H1 (cell line): ENCODE results near the gene UBE2Q2. TPM values are rescaled to one million over a fixed set of nuclear protein-coding genes. Genes with fewer than 3 reads are reported as not detected.

Experiments used
- CTCF ChIA-PET: fragments of 300-600 bp; sonication (Branson Sonifier 250); formaldehyde crosslinking; loops from one replicate; lab custom pipeline; 2021; ENCODE audit not compliant: partially characterized antibody; lab: Charles Lee
- POLR2A ChIA-PET: fragments of 300-600 bp; sonication (Branson Sonifier 250); formaldehyde crosslinking; loops from one replicate; lab custom pipeline; 2021; ENCODE audit warnings: inconsistent platforms; ENCODE audit not compliant: partially characterized antibody; lab: Charles Lee
- DNase-seq, 2 experiments: peaks; one replicate each; pipeline versions ENCODE4 v3.0.0 to v3.0.0-alpha.2; 2010 to 2022; ENCODE audit warnings: low spot score in 2 of 2, low read depth in 1 of 2, mixed read lengths in 1 of 2
- FAIRE-seq: peaks from 2 replicates; lab custom pipeline; 2011; peaks lifted over from hg19 to GRCh38; lab: Jason Lieb, UNC
- H2AFZ ChIP-seq: 2 replicates; pipeline ENCODE4 v1.8.1; 2012; ENCODE audit warnings: low read length, inconsistent platforms
- H2AK5ac ChIP-seq: 2 replicates; pipeline ENCODE4 v1.6.1; 2013; ENCODE audit warnings: low read depth, low read length
- H2BK120ac ChIP-seq: replicated peaks from 2 replicates; pipeline ENCODE3; 2013; ENCODE audit warnings: low read depth, low read length, inconsistent platforms
- H2BK12ac ChIP-seq: 2 replicates; pipeline ENCODE4 v1.6.1; 2013; ENCODE audit warnings: low read depth, low read length
- H2BK15ac ChIP-seq: 2 replicates; pipeline ENCODE4 v1.6.1; 2013; ENCODE audit warnings: low read length
- H2BK20ac ChIP-seq: 2 replicates; pipeline ENCODE4 v1.6.1; 2013; ENCODE audit warnings: low read length
- H2BK5ac ChIP-seq: 2 replicates; pipeline ENCODE4 v1.6.1; 2013; ENCODE audit warnings: low read depth, low read length
- H3K14ac ChIP-seq: 2 replicates; pipeline ENCODE4 v1.6.1; 2013; ENCODE audit warnings: inconsistent platforms; ENCODE audit not compliant: insufficient read length
- H3K18ac ChIP-seq: 2 replicates; pipeline ENCODE4 v1.6.1; 2013; ENCODE audit warnings: low read length; ENCODE audit errors: extremely low read depth
- H3K23ac ChIP-seq: 2 replicates; pipeline ENCODE4 v1.6.1; 2013; ENCODE audit warnings: inconsistent platforms; ENCODE audit not compliant: insufficient read length
- H3K23me2 ChIP-seq: 2 replicates; pipeline ENCODE4 v1.6.1; 2013; ENCODE audit warnings: low read depth, low read length
- H3K27ac ChIP-seq: 2 replicates; pipeline ENCODE4 v1.6.1; 2011; ENCODE audit warnings: low read depth, low read length, inconsistent platforms
- H3K27me3 ChIP-seq, 4 experiments: replicated peaks in 1 of 4; 1 replicate in 1 of 4; 2 replicates in 3 of 4; pipeline versions ENCODE4 v1.6.1 to v1.8.1; 2011 to 2013; ENCODE audit warnings: low read length in 3 of 4, mild to moderate bottlenecking in 3 of 4, inconsistent platforms in 2 of 4, mixed read lengths in 2 of 4, moderate library complexity in 1 of 4; ENCODE audit not compliant: control insufficient read depth in 3 of 4, insufficient read depth in 3 of 4; ENCODE audit errors: extremely low read depth in 1 of 4
- H3K36me3 ChIP-seq, 4 experiments: 2 replicates each; pipeline versions ENCODE4 v1.6.1 to v1.8.1; 2011 to 2013; ENCODE audit warnings: mild to moderate bottlenecking in 4 of 4, low read length in 3 of 4, moderate library complexity in 2 of 4, control low read depth in 1 of 4, inconsistent platforms in 1 of 4; ENCODE audit not compliant: insufficient read depth in 4 of 4, control insufficient read depth in 2 of 4
- H3K4ac ChIP-seq: replicated peaks from 2 replicates; pipeline ENCODE3; 2013; ENCODE audit warnings: low read length, low read depth, mixed read lengths, inconsistent platforms; ENCODE audit not compliant: insufficient read length
- H3K4me1 ChIP-seq, 4 experiments: replicated peaks in 1 of 4; 1 replicate in 1 of 4; 2 replicates in 3 of 4; pipeline versions ENCODE4 v1.6.1 to v1.8.1; 2011 to 2013; ENCODE audit warnings: low read length in 3 of 4, inconsistent platforms in 2 of 4, mixed read lengths in 1 of 4; ENCODE audit not compliant: insufficient read depth in 4 of 4, control insufficient read depth in 3 of 4
- H3K4me2 ChIP-seq, 2 experiments: 2 replicates each; pipeline versions ENCODE4 v1.6.1 to v1.8.1; 2011 to 2013; ENCODE audit warnings: low read depth in 2 of 2, low read length in 2 of 2, control low read depth in 1 of 2, inconsistent platforms in 1 of 2, mild to moderate bottlenecking in 1 of 2; ENCODE audit not compliant: insufficient read depth in 1 of 2
- H3K4me3 ChIP-seq, 4 experiments: fragments of 200-600, 300-600 bp in 1 of 4; sonication (generic), shearing (Covaris generic), sonication (Bioruptor Twin) in 1 of 4; 2 replicates each; pipeline versions ENCODE4 v1.5.1 to v1.8.1; 2011 to 2016; ENCODE audit warnings: low read length in 4 of 4, low read depth in 3 of 4, control low read depth in 2 of 4, inconsistent platforms in 2 of 4, mild to moderate bottlenecking in 2 of 4, mixed read lengths in 1 of 4, moderate library complexity in 1 of 4; ENCODE audit not compliant: insufficient read depth in 2 of 4; ENCODE audit errors: extremely low read depth in 1 of 4
- H3K56ac ChIP-seq: replicated peaks from 2 replicates; pipeline ENCODE3; 2013; ENCODE audit warnings: low read depth, mild to moderate bottlenecking, mixed read lengths, low read length, inconsistent platforms; ENCODE audit not compliant: insufficient read length
- H3K79me1 ChIP-seq: 2 replicates; pipeline ENCODE4 v1.6.1; 2013; ENCODE audit warnings: low read depth, low read length, control low read depth
- H3K79me2 ChIP-seq, 2 experiments: 2 replicates each; pipeline versions ENCODE4 v1.6.1 to v1.8.1; 2012 to 2013; ENCODE audit warnings: low read length in 2 of 2, mild to moderate bottlenecking in 2 of 2, inconsistent platforms in 1 of 2; ENCODE audit not compliant: insufficient read depth in 2 of 2, control insufficient read depth in 1 of 2
- H3K9ac ChIP-seq, 4 experiments: replicated peaks in 1 of 4; 1 replicate in 1 of 4; 2 replicates in 3 of 4; pipeline versions ENCODE4 v1.6.1 to v1.8.1; 2011 to 2013; ENCODE audit warnings: low read depth in 3 of 4, low read length in 3 of 4, control low read depth in 2 of 4, mild to moderate bottlenecking in 2 of 4, moderate library complexity in 2 of 4, inconsistent platforms in 1 of 4; ENCODE audit errors: extremely low read depth in 1 of 4
- H3K9me3 ChIP-seq, 2 experiments: 2 replicates each; pipeline versions ENCODE4 v1.6.1 to v1.8.1; 2012 to 2013; ENCODE audit warnings: mild to moderate bottlenecking in 2 of 2, moderate library complexity in 2 of 2, control low read depth in 1 of 2, inconsistent platforms in 1 of 2, low read depth in 1 of 2, low read length in 1 of 2, mixed read lengths in 1 of 2; ENCODE audit not compliant: insufficient read depth in 2 of 2
- H4K20me1 ChIP-seq, 2 experiments: replicated peaks in 1 of 2; 2 replicates each; pipeline versions ENCODE3 to v1.8.1; 2011 to 2013; ENCODE audit warnings: inconsistent platforms in 2 of 2, low read length in 2 of 2, mild to moderate bottlenecking in 1 of 2; ENCODE audit not compliant: insufficient read depth in 2 of 2, control insufficient read depth in 1 of 2
- H4K5ac ChIP-seq: 2 replicates; pipeline ENCODE4 v1.6.1; 2013; ENCODE audit warnings: low read length, low read depth, mixed read lengths, inconsistent platforms; ENCODE audit not compliant: insufficient read length
- H4K8ac ChIP-seq: 2 replicates; pipeline ENCODE4 v1.8.0; 2013; ENCODE audit warnings: mild to moderate bottlenecking, moderate library complexity, low read length, inconsistent platforms; ENCODE audit not compliant: insufficient read depth; ENCODE audit errors: extremely low read depth
- H4K91ac ChIP-seq: replicated peaks from 2 replicates; pipeline ENCODE3; 2013; ENCODE audit warnings: low read length, mixed read lengths, inconsistent platforms; ENCODE audit not compliant: insufficient read length
- BACH1 ChIP-seq: IDR thresholded peaks from 2 replicates; pipeline ENCODE4 v1.6.1; 2012; ENCODE audit warnings: low read length, improper control_type of control experiment
- BCL11A ChIP-seq, 2 experiments: IDR thresholded peaks; one replicate each; pipeline ENCODE4 v1.6.1; 2011; ENCODE audit warnings: low read depth in 2 of 2, low read length in 2 of 2, mild to moderate bottlenecking in 2 of 2
- TBP ChIP-seq: IDR thresholded peaks from 2 replicates; pipeline ENCODE4 v1.6.1; 2011; ENCODE audit warnings: low read depth, low read length, improper control_type of control experiment
- TEAD4 ChIP-seq: IDR thresholded peaks from 2 replicates; pipeline ENCODE4 v1.6.1; 2012; ENCODE audit warnings: low read depth, low read length, inconsistent platforms, mixed read lengths
- USF2 ChIP-seq: IDR thresholded peaks from 2 replicates; pipeline ENCODE4 v1.6.1; 2011; ENCODE audit warnings: low read length, improper control_type of control experiment
- YY1 ChIP-seq: IDR thresholded peaks from 2 replicates; pipeline ENCODE4 v1.6.1; 2011; ENCODE audit warnings: low read depth, mild to moderate bottlenecking, low read length
- polyA plus RNA-seq, 7 experiments: library from polyadenylated mRNA; depleted of rRNA in 3 of 7; stranded (reverse) in 5 of 7; unstranded in 2 of 7; fragments of >200 nt in 5 of 7; fragments of 200-250 nt in 2 of 7; gene quantifications; 1 replicate in 5 of 7; 2 replicates in 1 of 7; 4 replicates in 1 of 7; pipeline versions ENCODE4 v1.2.1 to v1.2.3, GENCODE V29; 2011 to 2013; ENCODE audit warnings: missing spikeins in 2 of 7, mixed read lengths in 2 of 7
- total RNA-seq: library from RNA; stranded (reverse); fragmentation: NEBNext Ultra II Directional; extraction: Animal tissue kit (Norgen Biotek cat#: 25700); gene quantifications from 2 replicates; pipeline ENCODE4 v1.2.1, GENCODE V29; 2021

UBE2Q2 gene
- total and polyA plus RNA-seq, 2 of the 8 experiments (the other 6 are each of a cell fraction or from before 2014, with no cell fraction given): 10.1 to 22.7 TPM

GRCh38 chr15:75891895-75892294 lies 48.6 kb downstream of the UBE2Q2 start:
- FAIRE-seq: no peak
- TF ChIP-seq YY1 (no peak), USF2 (no peak), BCL11A (IDR thresholded peaks at IDR 0.05; ENCODE audit: low read depth in 2 of 2, low read length in 2 of 2) (no peak), BACH1 (no peak), TBP (no peak), TEAD4 (no peak)

More at GRCh38 chr15:75891895-75892294, 48.6 kb downstream of the UBE2Q2 start:
- Histone ChIP-seq H4K8ac (no peak overlapping the region), H2BK15ac (no peak overlapping the region), H3K14ac (no peak overlapping the region), H3K79me1 (no peaks in the 10 kb centered on the region; the same call in 1 of the 2 replicates), H3K27ac (no peak overlapping the region), H3K56ac (no peak overlapping the region), H4K20me1 (peaks cover 0 to 2% of the 10 kb centered on the region in 2 experiments), H2AFZ (no peak overlapping the region), H3K9ac (no peak overlapping the region), H3K36me3 (peaks cover 0 to 34% (median 4%) of the 10 kb centered on the region in 4 experiments; a peak in 3 of 8 replicates), H3K4ac (no peak overlapping the region), H2AK5ac (no peak overlapping the region), H3K4me2 (no peak overlapping the region), H3K4me3 (no peak overlapping the region), H3K9me3 (no peaks in the 10 kb centered on the region), H2BK5ac (no peak overlapping the region), H4K5ac (no peak overlapping the region), H3K79me2 (no peaks in the 10 kb centered on the region), H2BK12ac (no peak overlapping the region), H2BK120ac (no peak overlapping the region), H3K23ac (no peak overlapping the region), H3K27me3 (no peaks in the 10 kb centered on the region), H3K18ac (no peak overlapping the region), H4K91ac (no peak overlapping the region), H3K4me1 (no peaks in the 10 kb centered on the region), H3K23me2 (no peaks in the 10 kb centered on the region; the same call in 1 of the 2 replicates), H2BK20ac (no peak overlapping the region)
- no peak for DNase-seq
- CTCF ChIA-PET: interaction anchor here (0.5 to 1.2 kb wide), 2 partner anchors 11 to 37 kb away, joined by 3 read pairs; no protein-coding TSS in a partner anchor
- POLR2A ChIA-PET: interaction anchor here (1.7 kb wide), 1 partner anchor 11 kb away, joined by 5 read pairs; no protein-coding TSS in a partner anchor
